Transverse colon (tissue), 4 donors: Measurements from ENCODE around the gene COG5. TPM values are rescaled to one million over a fixed set of nuclear protein-coding genes. Genes with fewer than 3 reads are reported as not detected.

Experiments
- DNase-seq: peaks from one replicate; pipeline ENCODE4 v3.0.0-alpha.2; 2019
- H3K27ac ChIP-seq, 4 donors: fragments of 200-600 bp; sonication (generic); 2 replicates each; pipeline ENCODE4 v1.5.1; 2016 to 2018; ENCODE audit warnings: inconsistent platforms in 4 of 4
- H3K27me3 ChIP-seq: fragments of 200-600 bp; sonication (generic); 2 replicates; pipeline ENCODE4 v1.5.1; 2017; ENCODE audit warnings: inconsistent platforms
- H3K36me3 ChIP-seq, 4 donors: fragments of 200-600 bp; sonication (generic); 2 replicates each; pipeline ENCODE4 v1.5.1; 2017 to 2019; ENCODE audit warnings: inconsistent platforms in 4 of 4
- H3K4me1 ChIP-seq, 4 donors: fragments of 200-600 bp; sonication (generic); 2 replicates each; pipeline ENCODE4 v1.5.1; 2017 to 2020; ENCODE audit warnings: inconsistent platforms in 4 of 4
- H3K4me3 ChIP-seq, 4 donors: fragments of 200-600 bp; sonication (generic); 1 replicate in 1 of 4; 2 replicates in 3 of 4; pipeline versions ENCODE4 v1.5.1 to v1.6.1; 2017 to 2019; ENCODE audit warnings: inconsistent platforms in 4 of 4
- H3K9me3 ChIP-seq, 2 donors: fragments of 200-600 bp; sonication (generic); 2 replicates each; pipeline ENCODE4 v1.5.1; 2017 to 2019; ENCODE audit warnings: inconsistent platforms in 2 of 2
- CTCF ChIP-seq, 5 experiments: fragments of 200-600 bp in 3 of 5; fragments of 450-650 bp in 2 of 5; sonication (generic) in 3 of 5; IDR thresholded peaks; 1 replicate in 2 of 5; 2 replicates in 3 of 5; pipeline ENCODE4 v1.5.1; 2016 to 2017; ENCODE audit warnings: antibody characterized with exemption in 5 of 5, inconsistent platforms in 3 of 5, mild to moderate bottlenecking in 2 of 5, moderate library complexity in 1 of 5
- EP300 ChIP-seq: sonication (generic); formaldehyde crosslinking; IDR thresholded peaks from one replicate; pipeline ENCODE4 v1.6.1; 2017; ENCODE audit warnings: antibody characterized with exemption, low read depth
- POLR2A ChIP-seq: fragments of 450-650 bp; IDR thresholded peaks from one replicate; pipeline ENCODE4 v1.6.1; 2016; ENCODE audit warnings: antibody characterized with exemption, mild to moderate bottlenecking, moderate library complexity
- POLR2AphosphoS5 ChIP-seq, 3 donors: sonication (generic); formaldehyde crosslinking; IDR thresholded peaks; one replicate each; pipeline ENCODE4 v1.6.1; 2016; ENCODE audit warnings: antibody characterized with exemption in 3 of 3
- WGBS, 2 donors: methylation state at CpG; one replicate each; pipeline ENCODE4 v1.1.5; 2018; ENCODE audit warnings: low coverage in 1 of 2; 5-methylcytosine and 5-hydroxymethylcytosine counted together
- in situ Hi-C, 4 donors: fragments of 200-750 bp; cut with MboI; loops; one replicate each; pipeline versions ENCODE4 v1.15.0 to v1.15.1; 2017; ENCODE audit warnings: low sequenced_read_pairs in 3 of 4, low pct_ligation_motif_present in 1 of 4, low pct_unique_long_range_greater_than_20kb in 1 of 4
- intact Hi-C: fragments of 100-400 bp; cut with DNase I; formaldehyde crosslinking; loops from one replicate; pipeline ENCODE4 v1.15.1; 2023; ENCODE audit warnings: low total_unique reads
- total RNA-seq, 4 donors: library from RNA; depleted of rRNA; stranded (reverse); fragments of >200 nt; gene quantifications; one replicate each; pipeline ENCODE4 v1.1.0, GENCODE V29; 2016

The COG5 gene
- total RNA-seq, 4 donors from 2014 or later: 15.7 to 48.2 (median 35.7) TPM

DNA sequence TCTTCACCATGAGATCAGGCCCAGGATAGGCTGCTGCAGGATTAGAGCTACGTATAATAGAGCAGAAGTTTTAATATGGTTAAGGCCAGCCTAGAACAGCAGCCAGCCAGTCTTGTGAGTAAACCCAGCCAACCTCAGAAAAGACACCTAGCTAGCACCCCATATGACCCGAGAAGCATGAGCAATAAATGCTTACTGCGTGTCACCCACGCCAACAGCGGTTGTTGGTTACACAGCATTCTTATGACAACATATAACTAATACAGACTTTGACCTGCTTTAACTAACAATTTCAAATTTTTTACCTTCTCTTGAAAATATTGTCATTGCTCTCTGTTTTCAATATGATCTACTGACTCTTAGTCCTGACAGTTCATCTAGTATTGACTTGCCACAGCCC is 289.2 kb downstream of the COG5 start:
- Histone ChIP-seq H3K9me3 (no peaks in the 10 kb centered on the region), H3K36me3 (peaks cover 0 to 4% (median 0%) of the 10 kb centered on the region in 4 donors), H3K27me3 (no peaks in the 10 kb centered on the region), H3K4me3 (no peak overlapping the region), H3K4me1 (peaks cover 0 to 2% (median 0%) of the 10 kb centered on the region in 4 donors), H3K27ac (no peak overlapping the region)
- in situ Hi-C loops: no loop called here
- DNase-seq: no peak
- no peak for TF ChIP-seq CTCF (IDR thresholded peaks at IDR 0.05)
- TF ChIP-seq EP300: no peak
- TF ChIP-seq POLR2A: no peak
- no peak for TF ChIP-seq POLR2AphosphoS5 (IDR thresholded peaks at IDR 0.05)
- 98 to 100% methylated on average over 4 to 5 of the region's 5 CpGs for WGBS, 2 donors
- intact Hi-C loops: no loop called here

DNA sequence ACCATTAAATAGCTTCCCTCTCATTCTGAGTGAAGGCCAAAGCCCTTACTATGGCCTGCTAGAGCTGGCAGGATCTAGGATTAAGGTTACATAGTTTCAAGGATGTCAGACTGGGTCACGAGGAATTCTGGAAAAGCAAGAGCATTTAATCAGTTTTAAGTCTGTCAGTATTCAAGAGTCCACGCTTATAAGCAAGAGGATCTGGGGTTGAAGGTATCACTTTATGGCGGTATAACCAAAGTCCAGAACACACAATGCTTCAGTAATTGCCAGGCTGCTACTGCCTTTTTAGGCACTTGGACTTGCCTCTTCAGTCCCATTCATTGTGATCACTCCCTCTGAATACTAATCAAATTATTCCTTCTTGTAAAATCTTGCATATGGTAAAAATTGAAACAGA is 293.9 kb downstream of the COG5 start:
- DNase-seq: no peak
- H3K4me3 ChIP-seq: no peak overlapping the region
- no peak for TF ChIP-seq POLR2AphosphoS5 (IDR thresholded peaks at IDR 0.05)
- no peak overlapping the region for H3K27ac ChIP-seq
- H3K27me3 ChIP-seq: no peaks in the 10 kb centered on the region
- intact Hi-C loops: no loop called here
- peaks cover 0 to 3% (median 0%) of the 10 kb centered on the region in 4 donors for H3K4me1 ChIP-seq
- no peaks in the 10 kb centered on the region for H3K9me3 ChIP-seq
- in situ Hi-C loops: no loop called here
- peaks cover 0 to 4% (median 0%) of the 10 kb centered on the region in 4 donors for H3K36me3 ChIP-seq
- 84 to 85% methylated on average over 3 of the region's 3 CpGs for WGBS, 2 donors

GRCh38 chr7:107268594-107268993 is 295.1 kb downstream of the COG5 start:
- intact Hi-C loops (no loop called here), in situ Hi-C loops (no loop called here)
- WGBS, 2 donors: 90 to 94% methylated on average over 2 of the region's 2 CpGs
- peaks cover 0 to 4% (median 0%) of the 10 kb centered on the region in 4 donors for H3K36me3 ChIP-seq
- no peak for TF ChIP-seq CTCF (IDR thresholded peaks at IDR 0.05)
- no peak for TF ChIP-seq EP300
- TF ChIP-seq POLR2AphosphoS5 (IDR thresholded peaks at IDR 0.05): no peak
- TF ChIP-seq POLR2A: no peak
- no peak overlapping the region for H3K27ac ChIP-seq
- no peaks in the 10 kb centered on the region for H3K9me3 ChIP-seq
- DNase-seq: no peak
- peaks cover 0 to 3% (median 0%) of the 10 kb centered on the region in 4 donors for H3K4me1 ChIP-seq
- H3K27me3 ChIP-seq: no peaks in the 10 kb centered on the region
- H3K4me3 ChIP-seq: no peak overlapping the region

DNA sequence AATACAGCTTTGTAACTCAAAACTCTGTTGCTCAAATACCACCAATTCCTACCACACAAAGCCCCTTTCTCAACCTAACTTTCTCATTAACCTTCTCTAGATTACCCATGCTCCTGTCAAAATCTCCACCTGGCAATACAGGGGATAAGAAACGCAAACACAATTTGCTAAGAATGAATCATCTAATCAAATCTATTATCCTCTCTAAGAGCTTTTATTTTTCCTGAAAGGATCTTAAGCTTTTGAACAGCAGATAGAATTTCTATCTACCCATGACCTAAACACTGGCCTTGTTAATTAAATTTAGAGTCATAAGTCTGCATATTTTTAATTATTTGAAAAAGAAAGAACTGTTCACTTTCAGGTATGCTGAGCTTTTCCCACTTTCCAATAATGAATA is 296.6 kb downstream of the COG5 start:
- Histone ChIP-seq H3K4me1 (peaks cover 0 to 3% (median 0%) of the 10 kb centered on the region in 4 donors), H3K27me3 (no peaks in the 10 kb centered on the region), H3K9me3 (no peaks in the 10 kb centered on the region), H3K27ac (no peak overlapping the region), H3K4me3 (no peak overlapping the region), H3K36me3 (no peaks in the 10 kb centered on the region)
- 87 to 100% methylated on average over 1 of the region's 1 CpG for WGBS, 2 donors
- DNase-seq: no peak
- in situ Hi-C loops (no loop called here), intact Hi-C loops (no loop called here)
- TF ChIP-seq CTCF (IDR thresholded peaks at IDR 0.05): no peak
- TF ChIP-seq EP300: no peak
- TF ChIP-seq POLR2A: no peak
- no peak for TF ChIP-seq POLR2AphosphoS5 (IDR thresholded peaks at IDR 0.05)

GRCh38 chr7:107264723-107265122 is 299.0 kb downstream of the COG5 start:
- no peak for DNase-seq
- in situ Hi-C loops (no loop called here), intact Hi-C loops (no loop called here)
- Histone ChIP-seq H3K27me3 (no peaks in the 10 kb centered on the region), H3K4me1 (peaks cover 0 to 3% (median 0%) of the 10 kb centered on the region in 4 donors), H3K4me3 (no peak overlapping the region), H3K27ac (no peak overlapping the region), H3K36me3 (no peaks in the 10 kb centered on the region), H3K9me3 (no peaks in the 10 kb centered on the region)
- TF ChIP-seq CTCF (IDR thresholded peaks at IDR 0.05) (no peak), POLR2AphosphoS5 (IDR thresholded peaks at IDR 0.05) (no peak), EP300 (no peak), POLR2A (no peak)
